GM18505 (cell line): ENCODE results near the gene RNF4.

ENCODE experiments used
- ATAC-seq: cut with Tn5 transposase; IDR thresholded peaks from one replicate; pipeline ENCODE4 v1.9.1; 2021; ENCODE audit not compliant: unreplicated experiment
- POLR2A ChIP-seq: IDR thresholded peaks from 4 replicates; pipeline ENCODE4 v1.6.1; 2011; ENCODE audit warnings: borderline replicate concordance; ENCODE audit not compliant: insufficient read depth, insufficient read length; ENCODE audit errors: extremely low read depth

RNF4 gene

GRCh38 chr4:2480649-2481048, 11.7 kb downstream of the RNF4 start:
- no peak for ATAC-seq
- no peak for TF ChIP-seq POLR2A

- TF ChIP-seq POLR2A, result no peak
- ATAC-seq, result no peak
Measured at GRCh38 chr4:2482192-2482591, 13.3 kb downstream of the RNF4 start.

- TF ChIP-seq POLR2A, result no peak
- no peak for ATAC-seq
Measured at GRCh38 chr4:2482693-2483092, 13.8 kb downstream of the RNF4 start.

GRCh38 chr4:2483237-2483636, 14.3 kb downstream of the RNF4 start:
- no peak for TF ChIP-seq POLR2A
- no peak for ATAC-seq

- TF ChIP-seq POLR2A, result no peak
- ATAC-seq, result no peak
Measured at GRCh38 chr4:2484185-2484584, 15.3 kb downstream of the RNF4 start.

GRCh38 chr4:2484993-2485392, 16.1 kb downstream of the RNF4 start:
- no peak for TF ChIP-seq POLR2A
- peak; percentile 70 for ATAC-seq

- ATAC-seq, result no peak
- TF ChIP-seq POLR2A, result no peak
Measured at GRCh38 chr4:2485956-2486355, 17.1 kb downstream of the RNF4 start.

GRCh38 chr4:2486981-2487380, 18.1 kb downstream of the RNF4 start:
- no peak for ATAC-seq
- TF ChIP-seq POLR2A, result no peak

GRCh38 chr4:2487632-2488031, 18.7 kb downstream of the RNF4 start:
- ATAC-seq, result no peak
- no peak for TF ChIP-seq POLR2A

GRCh38 chr4:2489081-2489805, 20.3 kb downstream of the RNF4 start:
- no peak for TF ChIP-seq POLR2A
- no peak for ATAC-seq

- ATAC-seq, result no peak
- no peak for TF ChIP-seq POLR2A
Measured at GRCh38 chr4:2489841-2490552, 21.1 kb downstream of the RNF4 start.

- ATAC-seq, result no peak
- no peak for TF ChIP-seq POLR2A
Measured at GRCh38 chr4:2492970-2493369, 24.1 kb downstream of the RNF4 start.

- no peak for ATAC-seq
- no peak for TF ChIP-seq POLR2A
Measured at GRCh38 chr4:2494992-2495391, 26.1 kb downstream of the RNF4 start.

GRCh38 chr4:2497324-2497723, 28.4 kb downstream of the RNF4 start:
- no peak for ATAC-seq
- TF ChIP-seq POLR2A, result no peak
